Measurements from ENCODE around the gene PIGQ. TPM values are rescaled to one million over a fixed set of nuclear protein-coding genes. Genes with fewer than 3 reads are reported as not detected.
A peak's percentile ranks its signal among the peaks of the same experiment; 100 is the strongest.

PIGQ gene
- total and polyA plus RNA-seq, 2 of the 13 experiments (the other 11 are each of a cell fraction or from before 2014, with no cell fraction given): 7.7 to 19.7 TPM

GRCh38 chr16:543301-544164, 26.2 kb upstream of the PIGQ start (continued):
- TF ChIP-seq ZNF574 (CRISPR knock-in tag; IDR thresholded peaks at IDR 0.05) (peak; percentile 48), KDM2A (CRISPR knock-in tag; IDR thresholded peaks at IDR 0.05; ENCODE audit: borderline replicate concordance, low read depth) (peak; percentile 55; the same call in 1 of the 2 replicates), ZNF788 (CRISPR knock-in tag; IDR thresholded peaks at IDR 0.05; ENCODE audit: borderline replicate concordance) (peak; percentile 81; the same call in 1 of the 2 replicates), ZSCAN31 (CRISPR knock-in tag; IDR thresholded peaks at IDR 0.05; ENCODE audit: low read depth) (0 out of 2 replicates have a peak, but pooled peaks have one; percentile 35), MYC (CRISPR knock-in tag; IDR thresholded peaks at IDR 0.05; ENCODE audit: borderline replicate concordance) (peak; percentile 94), SPEN (CRISPR knock-in tag; IDR thresholded peaks at IDR 0.05; ENCODE audit: low read depth) (0 out of 2 replicates have a peak, but pooled peaks have one; percentile 21), DZIP1 (CRISPR knock-in tag; IDR thresholded peaks at IDR 0.05) (0 out of 2 replicates have a peak, but pooled peaks have one; percentile 60), ZNF318 (CRISPR knock-in tag; IDR thresholded peaks at IDR 0.05) (no peak), CSRNP1 (CRISPR knock-in tag; IDR thresholded peaks at IDR 0.05) (peak; percentile 54; the same call in 1 of the 2 replicates), ZNF580 (CRISPR knock-in tag; IDR thresholded peaks at IDR 0.05; ENCODE audit: borderline replicate concordance, low read depth) (peak; percentile 82)

Data from HepG2 (cell line).